DMS153 (cell line): ENCODE data around the gene GBF1.

Experiments
- DNase-seq: peaks from one replicate; lab custom pipeline; 2025; lab: John Stamatoyannopoulos, UW

The GBF1 gene

DNA sequence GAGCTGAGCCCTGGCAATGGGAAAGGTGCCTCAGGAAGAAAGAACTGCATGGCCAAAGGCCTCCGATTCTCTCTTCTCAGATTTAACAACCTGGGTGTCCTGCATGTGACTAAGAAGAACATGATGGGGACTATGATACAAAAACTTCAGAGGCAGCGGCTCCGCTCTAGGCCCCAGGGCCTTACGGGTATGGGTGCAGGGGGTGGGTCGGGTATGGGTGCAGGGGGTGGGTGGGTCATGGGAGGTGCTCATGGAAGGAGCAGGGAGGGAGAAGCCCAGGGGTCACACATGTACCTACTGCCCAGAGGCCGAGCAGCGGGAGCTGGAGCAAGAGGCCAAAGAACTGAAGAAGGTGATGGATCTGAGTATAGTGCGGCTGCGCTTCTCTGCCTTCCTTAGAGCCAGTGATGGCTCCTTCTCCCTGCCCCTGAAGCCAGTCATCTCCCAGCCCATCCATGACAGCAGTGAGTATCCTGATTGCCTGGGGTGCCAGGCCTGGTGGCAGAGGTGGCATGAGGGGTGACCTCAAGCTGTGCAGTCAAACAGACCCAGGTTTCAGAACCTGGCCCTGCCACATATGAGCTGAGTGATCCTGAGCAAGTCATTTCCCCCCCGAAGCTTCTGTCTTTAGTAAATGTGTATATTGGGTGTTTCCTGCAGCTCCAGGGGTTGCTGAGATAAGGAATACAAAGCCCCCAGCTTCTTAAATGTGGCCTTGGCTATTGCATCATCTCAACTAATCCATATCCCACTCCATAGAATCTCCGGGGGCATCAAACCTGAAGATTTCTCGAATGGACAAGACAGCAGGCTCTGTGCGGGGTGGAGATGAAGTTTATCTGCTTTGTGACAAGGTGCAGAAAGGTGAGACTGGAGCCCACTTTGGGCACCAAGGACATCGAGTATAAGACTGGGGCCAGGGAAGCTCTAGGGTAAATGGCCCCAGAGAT lies 152.2 kb downstream of the GBF1 start:
- DNase-seq, result no peak

DNA sequence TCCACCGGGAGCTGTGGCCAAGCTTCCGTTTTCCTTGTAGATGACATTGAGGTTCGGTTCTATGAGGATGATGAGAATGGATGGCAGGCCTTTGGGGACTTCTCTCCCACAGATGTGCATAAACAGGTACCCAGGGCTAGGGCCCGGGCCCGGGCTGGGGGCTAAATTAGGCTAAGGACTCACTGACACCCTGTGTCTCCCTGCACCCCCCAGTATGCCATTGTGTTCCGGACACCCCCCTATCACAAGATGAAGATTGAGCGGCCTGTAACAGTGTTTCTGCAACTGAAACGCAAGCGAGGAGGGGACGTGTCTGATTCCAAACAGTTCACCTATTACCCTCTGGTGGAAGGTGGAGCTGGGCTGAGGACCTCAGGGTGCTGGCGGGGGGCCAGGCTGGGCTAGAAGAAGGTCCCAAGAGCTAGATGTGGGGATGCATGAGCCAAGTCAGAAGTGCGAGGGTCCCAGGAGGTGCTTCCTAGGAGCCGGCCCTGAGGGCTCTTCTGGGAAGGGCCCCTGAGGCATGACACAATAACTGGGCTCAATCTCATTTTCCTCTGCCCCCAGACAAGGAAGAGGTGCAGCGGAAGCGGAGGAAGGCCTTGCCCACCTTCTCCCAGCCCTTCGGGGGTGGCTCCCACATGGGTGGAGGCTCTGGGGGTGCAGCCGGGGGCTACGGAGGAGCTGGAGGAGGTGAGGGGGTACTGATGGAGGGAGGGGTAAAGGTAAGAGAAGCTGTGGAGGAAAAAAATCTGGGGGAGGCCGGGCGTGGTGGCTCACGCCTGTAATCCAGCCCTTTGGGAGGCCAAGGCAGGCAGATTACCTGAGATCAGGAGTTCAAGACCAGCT lies 153.1 kb downstream of the GBF1 start:
- no peak for DNase-seq

DNA sequence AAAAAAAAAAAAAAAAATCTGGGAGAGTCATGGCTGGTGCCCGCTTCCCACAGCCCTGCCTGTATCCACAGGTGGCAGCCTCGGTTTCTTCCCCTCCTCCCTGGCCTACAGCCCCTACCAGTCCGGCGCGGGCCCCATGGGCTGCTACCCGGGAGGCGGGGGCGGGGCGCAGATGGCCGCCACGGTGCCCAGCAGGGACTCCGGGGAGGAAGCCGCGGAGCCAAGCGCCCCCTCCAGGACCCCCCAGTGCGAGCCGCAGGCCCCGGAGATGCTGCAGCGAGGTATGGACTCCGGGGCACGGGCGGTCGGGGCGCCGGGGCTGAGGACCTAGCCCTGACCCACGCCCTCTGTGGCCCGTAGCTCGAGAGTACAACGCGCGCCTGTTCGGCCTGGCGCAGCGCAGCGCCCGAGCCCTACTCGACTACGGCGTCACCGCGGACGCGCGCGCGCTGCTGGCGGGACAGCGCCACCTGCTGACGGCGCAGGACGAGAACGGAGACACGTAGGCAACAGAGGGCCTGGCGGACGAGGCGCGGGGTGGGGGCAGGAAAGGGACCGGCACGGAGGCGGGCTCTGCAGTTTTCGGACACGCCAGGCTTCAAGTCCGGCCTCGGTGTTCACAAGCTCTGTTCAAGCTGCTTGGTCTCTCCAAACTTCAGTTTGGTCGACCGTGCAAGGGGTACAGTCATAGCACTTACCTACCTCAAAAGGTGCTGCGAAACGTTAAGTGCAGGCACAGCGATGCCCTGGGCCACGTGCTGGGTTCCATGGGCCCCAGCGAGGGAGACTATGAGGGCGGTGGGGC lies 154.1 kb downstream of the GBF1 start:
- peak; percentile 67 for DNase-seq

DNA sequence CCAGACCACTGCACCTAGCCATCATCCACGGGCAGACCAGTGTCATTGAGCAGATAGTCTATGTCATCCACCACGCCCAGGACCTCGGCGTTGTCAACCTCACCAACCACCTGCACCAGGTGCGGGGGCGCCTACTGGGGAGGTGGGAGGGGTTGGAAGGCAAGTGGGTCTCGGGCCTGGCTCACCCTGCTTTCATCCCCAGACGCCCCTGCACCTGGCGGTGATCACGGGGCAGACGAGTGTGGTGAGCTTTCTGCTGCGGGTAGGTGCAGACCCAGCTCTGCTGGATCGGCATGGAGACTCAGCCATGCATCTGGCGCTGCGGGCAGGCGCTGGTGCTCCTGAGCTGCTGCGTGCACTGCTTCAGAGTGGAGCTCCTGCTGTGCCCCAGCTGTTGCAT lies 154.7 kb downstream of the GBF1 start:
- DNase-seq, result no peak

DNA sequence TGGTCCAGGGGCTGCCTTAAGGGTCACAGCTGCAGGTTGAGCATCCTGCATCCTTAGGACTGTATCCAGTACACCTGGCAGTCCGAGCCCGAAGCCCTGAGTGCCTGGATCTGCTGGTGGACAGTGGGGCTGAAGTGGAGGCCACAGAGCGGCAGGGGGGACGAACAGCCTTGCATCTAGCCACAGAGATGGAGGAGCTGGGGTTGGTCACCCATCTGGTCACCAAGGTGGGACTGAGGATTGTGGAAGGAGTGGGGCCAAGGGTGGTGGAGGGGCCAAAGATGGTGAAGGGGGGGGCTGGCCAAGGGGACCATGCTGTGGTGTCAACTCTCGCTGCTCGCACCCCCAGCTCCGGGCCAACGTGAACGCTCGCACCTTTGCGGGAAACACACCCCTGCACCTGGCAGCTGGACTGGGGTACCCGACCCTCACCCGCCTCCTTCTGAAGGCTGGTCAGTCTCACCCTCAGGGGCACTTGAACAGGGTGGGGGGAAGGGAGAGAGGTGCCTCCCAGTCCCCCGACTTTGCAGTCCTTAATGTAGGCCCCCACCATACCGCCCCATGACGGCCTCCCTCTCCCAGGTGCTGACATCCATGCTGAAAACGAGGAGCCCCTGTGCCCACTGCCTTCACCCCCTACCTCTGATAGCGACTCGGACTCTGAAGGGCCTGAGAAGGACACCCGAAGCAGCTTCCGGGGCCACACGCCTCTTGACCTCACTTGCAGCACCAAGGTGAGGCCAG lies 155.4 kb downstream of the GBF1 start:
- no peak for DNase-seq

DNA sequence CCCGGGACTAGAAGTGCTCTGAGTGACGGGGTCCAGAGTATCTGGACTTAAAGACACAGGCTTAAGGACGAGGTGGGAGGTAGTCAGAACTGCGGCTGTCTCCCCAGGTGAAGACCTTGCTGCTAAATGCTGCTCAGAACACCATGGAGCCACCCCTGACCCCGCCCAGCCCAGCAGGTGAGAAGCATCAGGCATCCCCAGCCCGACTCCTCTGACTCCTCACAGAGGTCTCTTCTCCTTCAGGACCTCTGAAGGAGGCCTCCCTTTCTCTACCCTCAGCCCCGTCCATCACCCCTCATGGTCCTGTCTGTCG lies 156.0 kb downstream of the GBF1 start:
- no peak for DNase-seq

DNA sequence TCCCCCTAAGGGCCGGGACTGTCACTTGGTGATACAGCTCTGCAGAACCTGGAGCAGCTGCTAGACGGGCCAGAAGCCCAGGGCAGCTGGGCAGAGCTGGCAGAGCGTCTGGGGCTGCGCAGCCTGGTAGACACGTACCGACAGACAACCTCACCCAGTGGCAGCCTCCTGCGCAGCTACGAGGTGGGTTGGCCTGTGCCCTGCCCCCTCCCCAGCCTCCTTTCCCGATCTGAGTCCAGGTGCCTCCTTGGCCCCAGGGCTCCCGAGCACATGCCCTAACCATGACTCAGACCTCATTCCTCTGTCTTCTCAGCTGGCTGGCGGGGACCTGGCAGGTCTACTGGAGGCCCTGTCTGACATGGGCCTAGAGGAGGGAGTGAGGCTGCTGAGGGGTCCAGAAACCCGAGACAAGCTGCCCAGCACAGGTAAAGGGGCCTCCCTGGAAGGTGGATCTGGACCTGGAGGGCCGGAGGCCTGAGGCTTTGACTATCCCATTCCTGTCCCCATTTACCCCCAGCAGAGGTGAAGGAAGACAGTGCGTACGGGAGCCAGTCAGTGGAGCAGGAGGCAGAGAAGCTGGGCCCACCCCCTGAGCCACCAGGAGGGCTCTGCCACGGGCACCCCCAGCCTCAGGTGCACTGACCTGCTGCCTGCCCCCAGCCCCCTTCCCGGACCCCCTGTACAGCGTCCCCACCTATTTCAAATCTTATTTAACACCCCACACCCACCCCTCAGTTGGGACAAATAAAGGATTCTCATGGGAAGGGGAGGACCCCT lies 156.6 kb downstream of the GBF1 start:
- no peak for DNase-seq

DNA sequence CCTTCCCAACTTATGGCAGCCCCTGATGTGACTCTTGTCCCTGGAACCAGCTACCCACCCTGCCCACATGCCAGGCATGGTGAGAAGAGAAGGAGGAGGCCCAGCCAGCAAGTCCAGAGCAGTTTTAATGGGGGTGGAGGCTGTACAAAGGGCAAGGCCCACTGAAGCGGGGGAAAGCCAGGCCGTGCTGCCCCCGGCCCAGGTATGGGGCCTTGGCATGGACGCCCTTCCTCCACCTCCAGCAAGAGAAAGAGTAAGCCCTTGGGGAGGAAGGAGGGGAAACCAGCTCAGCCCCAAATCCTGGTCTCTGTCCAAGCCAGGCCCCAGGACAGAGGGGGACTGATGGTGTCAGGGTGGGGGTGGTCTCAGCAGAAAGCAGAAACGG lies 157.2 kb downstream of the GBF1 start:
- DNase-seq, result no peak

DNA sequence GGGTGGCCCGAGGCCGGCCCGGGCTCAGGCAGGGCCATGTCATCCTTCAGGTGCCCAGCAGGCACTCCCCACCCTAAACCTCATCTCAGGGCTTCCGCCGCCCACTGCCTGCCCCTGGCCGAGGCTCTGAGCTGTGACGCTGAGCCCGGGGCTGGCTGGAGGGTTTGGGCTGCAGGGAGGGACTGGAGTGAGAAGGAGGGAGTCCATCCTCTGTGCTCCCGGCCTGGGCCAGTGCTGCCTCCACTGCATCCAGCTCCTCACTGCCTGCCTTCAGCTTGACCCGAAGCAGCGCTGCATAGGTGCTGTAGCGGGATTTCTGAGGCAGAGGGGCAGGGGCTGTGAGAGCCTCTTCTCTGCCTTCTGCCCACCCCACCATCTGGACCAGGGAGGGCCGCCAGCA lies 157.8 kb downstream of the GBF1 start:
- no peak for DNase-seq

DNA sequence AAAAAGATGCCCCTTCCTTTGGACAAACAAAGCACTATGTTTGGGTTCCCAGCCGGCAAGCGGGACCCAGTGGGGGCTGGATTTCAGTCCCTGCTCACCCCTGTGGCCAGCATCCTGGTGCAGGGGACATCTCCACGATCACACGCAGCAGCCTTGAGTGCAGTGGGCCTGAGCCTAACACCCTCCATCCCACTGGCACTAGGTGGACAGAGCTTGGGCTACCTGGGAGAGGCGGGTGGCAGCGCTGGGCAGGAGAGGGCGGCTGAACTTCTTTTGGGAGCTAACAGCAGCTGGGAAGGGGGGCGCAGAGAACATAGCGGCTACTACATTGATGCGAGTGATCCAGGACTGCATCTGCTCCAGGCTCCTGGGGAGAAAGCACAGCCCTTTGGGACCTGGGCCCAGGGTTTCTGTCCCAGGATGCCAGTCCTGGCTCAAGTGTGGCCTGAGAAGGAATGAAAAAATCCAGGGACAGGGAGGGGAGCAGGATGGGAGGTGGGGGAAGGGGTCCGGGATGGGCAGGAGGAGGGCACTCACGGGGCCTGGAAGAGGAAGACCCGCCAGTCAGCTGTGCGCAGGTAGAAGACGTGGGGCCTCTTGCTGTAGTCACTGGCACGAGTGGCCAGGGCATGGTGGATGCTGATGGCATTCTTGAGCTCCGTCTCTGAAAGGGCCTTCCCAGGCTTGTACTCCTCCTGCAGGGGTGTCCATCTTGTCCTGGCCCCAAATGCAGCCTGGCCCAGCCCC lies 159.2 kb downstream of the GBF1 start:
- no peak for DNase-seq

DNA sequence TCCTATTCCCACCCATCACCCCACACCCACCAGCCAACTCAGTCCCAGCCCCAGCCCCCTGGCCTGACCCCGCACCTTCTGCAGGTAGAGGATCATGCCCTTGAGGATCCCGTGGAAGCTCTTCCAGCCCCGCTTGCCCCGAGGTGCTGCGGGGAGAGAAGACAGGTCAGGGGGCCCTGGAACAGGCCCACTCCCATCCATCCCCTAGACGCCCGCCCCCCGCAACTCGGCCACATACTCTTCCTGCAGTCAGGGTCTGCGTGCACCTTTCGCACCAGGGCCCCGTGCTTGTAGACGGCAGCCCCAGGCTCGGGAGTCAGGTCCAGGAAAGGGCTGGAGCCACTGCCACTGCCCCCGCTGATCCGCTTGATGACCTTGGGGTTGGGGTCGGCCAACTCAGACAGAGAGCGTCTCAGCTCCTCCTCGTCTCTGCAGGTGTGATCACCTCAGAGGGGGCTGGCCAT lies 159.8 kb downstream of the GBF1 start:
- no peak for DNase-seq

DNA sequence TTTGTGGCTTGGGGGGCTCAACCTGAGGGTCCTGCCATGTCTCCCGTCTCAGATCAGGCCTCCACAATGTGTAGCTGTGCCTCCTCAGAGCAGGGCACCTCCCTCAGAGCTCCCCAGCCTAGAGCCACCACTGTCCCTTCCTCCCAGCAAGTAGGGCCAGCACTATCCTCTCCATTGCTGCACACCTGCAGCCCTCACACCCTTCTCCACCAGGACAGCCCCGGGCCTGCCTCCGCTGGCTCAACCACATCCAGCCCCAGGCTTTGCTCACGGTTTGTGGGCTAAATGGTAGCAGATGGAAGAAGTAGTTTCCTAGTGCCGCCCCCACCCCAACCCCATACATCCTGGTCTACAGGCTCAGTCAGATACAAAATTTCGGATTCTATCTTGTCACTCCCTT lies 160.3 kb downstream of the GBF1 start:
- no peak for DNase-seq

DNA sequence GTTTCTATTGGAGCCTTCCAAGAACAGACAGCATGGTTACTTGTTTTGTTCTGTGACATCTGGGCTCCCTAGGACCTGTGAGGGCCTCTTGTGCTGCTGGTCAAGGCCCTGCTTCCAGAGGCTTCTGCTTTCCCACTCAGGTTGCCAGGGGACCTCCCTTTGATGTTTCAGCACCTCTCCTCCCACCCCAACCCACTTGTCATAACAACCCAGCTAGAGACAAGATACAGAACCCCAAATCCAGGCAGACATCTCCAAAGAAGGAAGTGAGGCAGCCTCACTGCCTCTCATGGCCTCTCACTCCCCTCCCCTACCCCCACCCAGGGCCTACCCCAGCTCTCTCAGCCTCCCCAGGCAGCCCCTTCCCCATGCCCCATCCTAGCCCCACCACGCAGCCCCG lies 161.5 kb downstream of the GBF1 start:
- no peak for DNase-seq

DNA sequence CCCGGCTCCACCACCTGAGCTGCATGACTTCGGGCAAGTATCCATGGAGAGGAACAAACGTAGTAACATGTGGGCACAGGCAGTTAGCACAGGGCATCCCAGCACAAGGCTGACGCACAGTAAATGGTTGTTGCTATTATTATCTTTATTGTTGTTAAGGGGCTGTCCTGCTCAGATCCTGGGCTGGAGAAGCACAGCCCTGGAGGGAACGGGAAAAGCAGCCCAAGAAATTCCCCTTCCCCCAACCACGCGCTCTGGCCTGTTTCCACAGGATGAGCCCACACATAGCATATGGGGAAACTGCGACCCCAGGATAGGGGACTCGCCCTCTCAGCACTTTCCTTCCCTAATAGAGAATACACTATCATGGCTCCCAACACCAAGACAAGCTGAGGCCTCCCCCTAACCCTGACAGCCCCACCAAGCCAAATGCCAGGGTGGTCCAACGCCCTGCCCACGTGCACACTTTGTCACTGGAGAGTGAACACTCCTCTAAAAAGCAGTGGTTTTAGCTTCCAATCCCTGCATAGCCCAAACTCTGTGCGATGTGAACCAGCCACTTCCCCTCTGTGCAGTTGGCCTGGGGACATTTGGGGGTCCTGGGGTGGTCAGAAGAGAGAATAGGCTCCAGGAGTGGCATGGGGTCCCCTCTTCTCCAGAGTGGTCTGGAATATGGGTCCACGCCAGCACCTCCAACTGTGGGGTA lies 162.2 kb downstream of the GBF1 start:
- DNase-seq, result no peak

DNA sequence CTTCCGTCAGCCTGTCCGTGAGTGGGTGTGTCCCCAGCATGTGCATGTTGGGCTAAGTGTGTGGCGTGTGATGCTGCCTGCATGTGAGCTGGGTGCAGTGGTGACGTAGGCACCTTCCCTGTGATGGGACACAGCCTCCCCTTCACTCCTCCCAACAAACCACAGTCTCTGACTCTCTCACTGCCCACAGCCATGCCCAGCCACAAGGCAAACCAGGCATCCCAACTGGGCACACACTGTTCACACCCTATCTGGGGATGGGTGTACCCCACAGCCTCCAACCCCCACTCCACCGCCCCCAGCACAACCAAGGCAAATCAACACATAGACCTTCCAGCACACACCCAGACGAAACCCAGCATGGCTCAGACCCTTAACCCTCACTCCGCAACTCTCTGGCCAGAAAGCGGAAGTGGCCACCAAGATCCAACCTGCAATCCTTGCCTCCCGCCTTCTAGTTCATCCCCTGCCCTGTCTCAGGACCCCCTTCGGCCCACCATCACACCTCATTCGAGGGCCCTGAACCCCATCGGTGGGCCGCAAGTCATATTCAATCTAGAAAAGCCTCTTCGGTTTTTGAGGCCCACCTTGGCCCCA lies 162.9 kb downstream of the GBF1 start:
- DNase-seq, result no peak

DNA sequence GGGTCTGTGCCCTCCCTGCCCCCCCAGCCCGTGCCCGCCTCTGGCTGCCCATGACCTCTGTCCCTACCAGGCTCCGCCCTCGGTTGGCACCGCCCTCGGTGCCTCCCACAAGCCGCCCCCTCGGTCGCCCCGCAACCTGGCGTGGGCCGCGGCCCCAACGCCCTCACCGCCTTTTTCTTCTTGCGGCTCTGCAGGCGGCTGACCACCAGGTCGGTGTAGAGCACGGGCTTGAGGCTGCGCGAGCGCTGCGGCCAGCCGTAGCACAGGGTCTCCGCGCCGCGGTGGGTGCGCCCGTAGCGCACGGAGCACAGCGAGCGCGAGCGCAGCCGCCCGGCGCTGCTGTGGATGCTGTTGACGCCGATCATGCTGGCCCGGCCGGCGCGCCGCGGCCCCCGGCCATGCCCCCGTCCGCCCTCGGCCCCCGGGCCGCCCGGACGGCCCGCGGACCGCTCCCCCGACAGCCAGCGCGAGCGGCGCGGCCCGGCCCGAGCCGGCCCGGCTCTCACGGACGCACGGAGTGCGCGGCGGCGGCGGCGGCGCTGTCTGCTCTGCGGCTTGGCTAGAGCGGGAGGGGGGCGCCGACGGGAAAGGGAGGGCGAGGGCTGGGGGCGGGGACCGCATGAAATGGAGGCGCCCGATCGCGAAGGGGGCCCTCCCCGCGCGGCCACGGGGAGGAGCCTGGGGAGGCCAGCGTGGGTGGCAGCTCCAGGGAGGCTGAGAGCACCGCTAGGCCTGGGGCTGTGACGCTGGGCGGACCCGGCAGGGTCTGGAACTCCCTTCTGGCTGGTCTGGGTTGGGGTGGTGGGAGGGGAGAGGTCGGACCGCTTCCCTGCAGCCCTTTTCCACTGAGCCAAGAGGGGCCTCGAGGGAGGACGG lies 163.6 kb downstream of the GBF1 start:
- no peak for DNase-seq

DNA sequence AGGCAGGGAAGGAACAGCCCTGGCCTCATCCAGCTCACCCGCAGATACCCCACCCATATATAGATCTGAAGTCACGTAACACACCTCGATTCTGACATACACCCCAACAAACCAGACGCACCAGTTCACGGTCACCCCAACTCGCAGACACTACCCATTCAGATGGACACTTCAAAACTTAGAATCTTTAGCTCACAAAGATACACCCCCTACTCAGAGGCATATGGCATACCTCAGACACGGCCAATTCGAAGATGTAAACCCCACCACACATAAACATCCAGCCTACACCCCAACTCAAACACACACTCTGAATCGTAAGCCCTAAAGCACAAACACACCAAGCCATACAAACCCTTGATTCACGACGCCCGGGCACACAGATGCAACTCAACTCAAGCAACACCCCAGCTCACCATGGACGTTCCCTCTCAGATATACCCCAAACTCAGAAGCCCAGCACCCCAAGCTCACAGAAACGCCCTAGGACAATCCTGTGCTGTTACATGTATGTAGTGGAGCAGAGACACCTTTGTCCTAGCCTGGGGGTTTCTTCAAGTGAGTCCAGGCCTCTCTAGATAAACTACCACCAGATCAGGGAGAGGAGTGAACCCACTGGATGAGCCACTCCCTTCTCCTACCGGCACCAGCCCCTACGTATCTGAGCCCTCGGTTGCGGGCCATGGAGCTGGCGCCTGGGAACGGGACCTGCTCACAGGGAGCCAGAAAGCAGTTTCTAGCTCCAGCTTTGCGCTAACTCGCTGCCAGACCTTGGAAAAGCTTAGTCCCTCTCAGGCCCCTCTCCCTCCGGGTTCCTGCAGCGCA lies 164.5 kb downstream of the GBF1 start:
- no peak for DNase-seq
